ENCODE results near the gene ALOX12. TPM values are rescaled to one million over a fixed set of nuclear protein-coding genes. Genes with fewer than 3 reads are reported as not detected.
"Not testable (repeated sequence)": the region's sequence is repeated elsewhere in the genome, so short reads cannot be mapped to it uniquely, and the experiment has no call there.

The ALOX12 gene, protein sequence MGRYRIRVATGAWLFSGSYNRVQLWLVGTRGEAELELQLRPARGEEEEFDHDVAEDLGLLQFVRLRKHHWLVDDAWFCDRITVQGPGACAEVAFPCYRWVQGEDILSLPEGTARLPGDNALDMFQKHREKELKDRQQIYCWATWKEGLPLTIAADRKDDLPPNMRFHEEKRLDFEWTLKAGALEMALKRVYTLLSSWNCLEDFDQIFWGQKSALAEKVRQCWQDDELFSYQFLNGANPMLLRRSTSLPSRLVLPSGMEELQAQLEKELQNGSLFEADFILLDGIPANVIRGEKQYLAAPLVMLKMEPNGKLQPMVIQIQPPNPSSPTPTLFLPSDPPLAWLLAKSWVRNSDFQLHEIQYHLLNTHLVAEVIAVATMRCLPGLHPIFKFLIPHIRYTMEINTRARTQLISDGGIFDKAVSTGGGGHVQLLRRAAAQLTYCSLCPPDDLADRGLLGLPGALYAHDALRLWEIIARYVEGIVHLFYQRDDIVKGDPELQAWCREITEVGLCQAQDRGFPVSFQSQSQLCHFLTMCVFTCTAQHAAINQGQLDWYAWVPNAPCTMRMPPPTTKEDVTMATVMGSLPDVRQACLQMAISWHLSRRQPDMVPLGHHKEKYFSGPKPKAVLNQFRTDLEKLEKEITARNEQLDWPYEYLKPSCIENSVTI
- total RNA-seq (2014; rRNA removed; shearing (Covaris generic)): not detected in 2 replicates

DNA sequence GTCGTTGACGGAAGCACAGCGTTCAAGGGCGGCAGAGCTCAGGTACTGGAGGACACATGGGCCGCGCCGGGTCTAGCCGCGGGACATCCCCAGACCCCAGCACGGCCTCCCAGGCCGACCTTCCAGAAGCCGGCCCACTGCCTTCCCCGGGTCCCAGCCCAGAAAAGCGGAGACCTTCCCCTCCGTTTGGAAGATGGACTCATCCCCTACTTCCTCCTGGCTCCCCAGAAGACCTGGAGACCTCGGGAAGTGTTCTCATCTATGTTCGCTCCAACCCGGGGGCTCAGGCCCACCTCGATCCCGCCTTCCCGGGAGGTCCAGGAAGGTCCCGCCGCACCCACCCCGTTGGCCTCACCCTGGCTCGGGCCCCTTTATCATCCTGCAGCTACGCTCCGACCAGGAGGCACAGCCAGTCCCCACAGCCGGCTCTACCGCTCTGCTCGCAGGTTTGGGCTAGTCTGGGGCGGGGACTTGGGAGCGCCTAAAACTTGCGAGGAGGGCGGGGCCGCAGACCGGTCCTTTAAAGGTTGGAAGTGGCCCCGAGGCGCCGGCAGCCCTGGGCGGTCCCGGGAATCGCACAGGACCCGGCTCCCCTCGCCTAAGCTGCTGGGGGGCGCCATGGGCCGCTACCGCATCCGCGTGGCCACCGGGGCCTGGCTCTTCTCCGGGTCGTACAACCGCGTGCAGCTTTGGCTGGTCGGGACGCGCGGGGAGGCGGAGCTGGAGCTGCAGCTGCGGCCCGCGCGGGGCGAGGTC lies at the start of gene ALOX12:
Gene ALOX12, plus strand, starts transcription at position 550 of the 756 bp plus-strand sequence. Its CDS starts 69 bp downstream, at position 619.
- DNase-seq (ENCODE audit: low spot score): no peak

DNA sequence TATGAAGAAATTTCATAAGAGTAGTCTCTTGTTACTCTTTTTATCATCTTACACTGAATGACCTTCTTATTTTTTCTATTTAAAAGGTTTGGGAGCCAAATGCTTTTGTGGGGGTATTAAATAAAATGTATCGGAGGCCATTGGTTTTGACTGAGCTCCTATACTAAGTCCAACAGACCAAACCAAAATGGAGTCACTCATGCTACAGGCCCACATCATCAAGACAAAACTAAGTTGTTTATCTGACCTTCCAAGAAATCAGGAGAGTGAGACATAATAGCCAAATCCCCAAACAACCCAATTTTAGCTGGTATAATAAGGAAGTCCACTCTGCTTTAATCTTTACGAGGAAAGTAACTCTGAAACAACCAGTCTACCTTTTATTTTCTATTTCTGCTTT lies 48.1 kb upstream of the ALOX12 start:
- DNase-seq (ENCODE audit: low spot score): no peak

DNA sequence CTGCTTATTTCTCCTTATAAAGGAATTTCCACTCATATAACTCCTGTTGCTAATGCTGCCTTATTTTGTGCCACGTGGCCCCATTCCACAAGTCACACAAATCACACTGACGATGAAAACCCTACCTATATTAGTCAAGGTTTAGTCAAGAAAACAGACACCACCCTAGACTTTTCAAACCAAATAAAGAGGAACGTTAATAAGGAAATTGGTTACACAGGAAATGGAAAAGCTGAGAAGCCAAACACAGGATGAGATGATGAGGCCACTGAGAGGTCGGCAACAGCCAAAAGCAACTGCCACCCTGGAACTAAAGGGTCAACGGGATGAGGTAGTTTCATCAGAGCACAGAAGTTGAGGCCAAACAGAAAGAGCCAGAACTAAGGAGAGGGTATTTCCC lies 47.3 kb upstream of the ALOX12 start:
- DNase-seq (ENCODE audit: low spot score): no peak

DNA sequence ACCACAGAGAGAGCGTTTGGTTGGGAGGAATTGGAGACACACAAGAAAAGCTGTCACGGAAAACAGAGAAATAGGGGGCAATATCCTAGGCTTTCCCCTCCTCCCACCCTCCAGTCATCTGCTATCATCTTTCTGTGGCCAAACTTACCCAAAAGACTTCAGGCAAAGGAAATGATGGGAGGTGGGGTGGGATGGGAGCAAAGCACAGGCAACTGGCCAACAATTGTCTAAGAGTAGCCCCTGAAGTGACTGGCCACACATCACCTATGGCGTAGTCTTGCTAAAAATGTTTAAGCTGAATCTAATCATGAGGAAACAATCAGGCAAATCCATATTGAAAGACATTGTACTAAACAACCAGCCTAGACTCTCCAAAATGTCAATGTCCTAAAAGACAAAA lies 46.9 kb upstream of the ALOX12 start:
- DNase-seq (ENCODE audit: low spot score): no peak

DNA sequence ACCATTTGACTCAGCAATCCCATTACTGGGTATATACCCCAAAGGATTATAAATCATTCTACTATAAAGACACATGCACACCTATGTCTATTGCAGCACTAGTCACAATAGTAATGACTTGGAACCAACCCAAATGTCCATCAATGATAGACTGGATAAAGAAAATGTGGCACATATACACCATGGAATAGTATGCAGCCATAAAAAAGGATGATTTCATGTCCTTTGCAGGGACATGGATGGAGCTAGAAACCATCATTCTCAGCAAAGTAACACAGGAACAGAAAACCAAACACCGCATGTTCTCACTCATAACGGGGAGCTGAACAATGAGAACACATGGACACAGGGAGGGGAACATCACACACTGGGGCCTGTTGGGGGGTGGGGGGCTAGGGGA lies 44.9 kb upstream of the ALOX12 start:
- not testable (repeated sequence) for DNase-seq (ENCODE audit: low spot score)

DNA sequence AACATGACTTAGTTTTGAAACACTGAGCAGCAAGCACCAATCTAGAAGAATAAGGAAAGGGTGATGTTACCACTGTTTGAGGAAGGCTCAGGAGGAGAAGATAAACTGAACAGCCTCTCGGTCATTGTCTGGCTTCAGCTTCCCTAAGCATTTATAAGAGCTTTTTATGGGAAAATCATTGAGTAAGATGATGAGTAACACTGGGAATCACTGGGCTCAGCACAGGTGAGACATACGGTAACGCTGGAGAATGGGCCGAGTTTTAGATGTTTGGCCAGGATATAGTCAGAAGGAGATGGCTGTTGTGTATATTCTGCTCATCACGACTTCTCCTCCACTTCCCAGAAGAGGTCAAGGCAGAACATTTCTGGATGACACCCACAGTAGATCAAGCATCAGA lies 42.2 kb upstream of the ALOX12 start:
- no peak for DNase-seq (ENCODE audit: low spot score)

DNA sequence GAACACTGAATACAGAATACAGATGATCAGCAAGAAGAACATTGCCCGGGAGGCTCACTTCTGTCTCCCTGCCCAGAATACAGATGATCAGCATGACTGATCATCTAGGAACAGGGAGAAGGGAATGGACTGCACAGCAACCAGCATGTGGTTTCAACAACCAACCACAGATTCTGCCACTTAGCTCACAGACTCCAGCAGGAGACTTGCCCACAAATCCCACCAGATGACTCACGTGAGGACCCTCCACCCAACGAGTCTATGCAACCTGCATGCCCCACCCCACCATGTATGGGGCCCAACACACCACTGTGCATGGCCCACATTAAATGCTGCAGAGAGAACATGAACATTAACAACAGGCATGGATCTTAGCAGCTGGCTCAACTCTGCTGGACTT lies 36.1 kb upstream of the ALOX12 start:
- no peak for DNase-seq (ENCODE audit: low spot score)

DNA sequence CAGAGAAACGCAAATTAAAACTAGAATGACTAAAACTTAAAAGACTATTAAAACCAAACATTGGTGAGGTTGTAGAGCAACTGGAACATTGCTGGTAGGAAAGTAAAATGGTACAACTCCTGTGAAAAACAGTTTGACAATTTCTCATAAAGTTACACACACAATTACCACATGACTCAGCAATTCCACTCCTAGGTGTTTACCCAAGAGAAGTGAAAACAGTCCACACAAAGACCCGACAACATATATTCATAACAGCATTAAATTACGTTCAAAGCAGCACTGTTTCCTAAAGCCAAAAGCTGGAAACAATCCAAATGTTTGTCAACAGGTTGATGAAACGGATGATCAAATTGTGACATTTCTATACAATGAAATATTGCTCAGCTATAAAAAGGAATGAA lies 26.5 kb upstream of the ALOX12 start:
- DNase-seq (ENCODE audit: low spot score): no peak

DNA sequence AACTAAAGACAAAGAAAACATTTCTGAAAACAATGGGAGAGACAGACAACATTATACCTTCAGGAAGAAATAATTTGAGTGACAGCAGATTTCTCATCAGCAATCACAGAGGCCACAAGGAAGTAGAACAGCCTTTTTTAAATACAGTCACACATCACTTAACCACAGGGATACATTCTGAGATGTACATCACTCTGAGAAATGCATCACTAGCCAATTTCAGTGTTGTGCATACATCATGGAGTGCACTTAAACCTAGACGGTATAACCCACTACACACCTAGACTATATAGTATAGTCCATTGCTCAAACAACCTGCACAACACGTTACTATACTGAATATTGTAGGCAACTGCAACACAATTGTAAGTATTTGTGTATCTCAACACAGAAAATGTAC lies 24.9 kb upstream of the ALOX12 start:
- no peak for DNase-seq (ENCODE audit: low spot score)

DNA sequence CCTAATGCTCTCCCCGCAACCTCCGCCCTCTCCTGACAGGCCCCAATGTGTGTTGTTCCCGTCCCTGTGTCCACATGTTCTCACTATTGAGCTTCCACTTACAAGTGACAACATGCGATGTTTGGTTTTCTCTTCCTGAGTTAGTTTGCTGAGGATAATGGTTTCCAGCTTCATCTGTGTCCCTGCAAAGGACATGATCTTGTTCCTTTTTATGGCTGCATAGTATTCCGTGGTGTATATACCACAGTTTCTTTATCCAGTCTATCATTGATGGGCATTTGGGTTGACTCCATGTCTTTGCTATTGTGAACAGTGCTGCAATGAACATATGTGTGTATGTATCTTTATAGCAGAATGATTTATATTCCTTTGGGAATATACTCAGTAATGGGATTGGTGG lies 16.4 kb upstream of the ALOX12 start:
- DNase-seq (ENCODE audit: low spot score): not testable (repeated sequence)

DNA sequence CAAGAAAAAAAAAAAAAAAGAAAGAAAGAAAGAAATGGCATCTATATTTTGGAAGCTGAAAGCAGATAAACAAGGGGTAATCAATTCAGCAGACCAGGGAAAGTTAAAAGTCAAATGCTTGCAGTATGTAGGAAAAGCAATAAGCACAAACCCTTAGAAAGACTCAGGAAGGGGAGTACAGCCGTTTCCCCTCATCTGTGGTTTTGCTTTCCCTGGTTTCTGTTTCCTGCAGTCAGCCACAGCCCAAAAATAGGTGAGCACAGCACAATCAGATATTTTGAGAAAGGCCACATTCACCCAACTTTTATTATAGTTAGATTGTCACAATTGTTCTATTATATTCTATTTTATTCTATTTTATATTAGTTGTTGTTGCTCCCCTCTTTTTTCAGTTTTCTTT lies 14.4 kb upstream of the ALOX12 start:
- DNase-seq (ENCODE audit: low spot score): no peak

DNA sequence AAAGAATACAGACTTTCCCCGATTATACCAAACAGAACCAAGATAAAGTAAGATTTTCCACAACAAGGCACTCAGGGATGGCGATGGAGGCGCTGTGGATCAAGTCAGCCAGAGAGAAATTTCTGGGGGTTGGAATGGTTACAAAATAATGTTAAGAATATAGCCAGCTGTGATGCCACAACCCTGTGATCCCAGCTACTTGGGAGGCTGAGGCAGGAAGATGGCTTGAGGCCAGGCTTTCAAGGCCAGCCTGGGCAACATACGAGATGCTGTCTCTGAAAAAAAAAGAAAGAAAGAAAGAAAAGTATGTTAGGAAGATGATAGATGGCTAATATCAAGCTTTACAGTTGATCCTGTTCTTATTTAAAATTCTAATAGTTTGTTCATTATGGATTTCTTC lies 10.6 kb upstream of the ALOX12 start:
- DNase-seq (ENCODE audit: low spot score): no peak

DNA sequence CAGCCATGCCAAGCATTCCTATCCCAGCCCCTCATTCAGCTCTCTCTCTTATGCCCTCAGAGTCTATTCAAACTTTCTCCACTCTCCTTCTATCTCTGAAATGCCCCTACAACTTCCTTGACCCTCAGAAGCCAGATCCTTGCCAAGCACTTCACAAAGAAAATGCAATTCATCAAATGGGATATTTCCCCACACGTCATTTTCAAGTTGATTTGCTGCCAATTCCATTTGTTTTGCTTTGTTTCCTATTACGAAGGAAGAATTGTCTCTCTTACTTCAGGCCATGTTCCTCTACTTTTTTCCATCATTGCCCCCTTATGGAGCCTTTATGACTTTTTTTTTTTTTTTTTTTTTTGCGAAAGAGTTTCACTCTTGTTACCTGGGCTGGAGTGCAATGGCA lies 9.2 kb upstream of the ALOX12 start:
- DNase-seq (ENCODE audit: low spot score): no peak

DNA sequence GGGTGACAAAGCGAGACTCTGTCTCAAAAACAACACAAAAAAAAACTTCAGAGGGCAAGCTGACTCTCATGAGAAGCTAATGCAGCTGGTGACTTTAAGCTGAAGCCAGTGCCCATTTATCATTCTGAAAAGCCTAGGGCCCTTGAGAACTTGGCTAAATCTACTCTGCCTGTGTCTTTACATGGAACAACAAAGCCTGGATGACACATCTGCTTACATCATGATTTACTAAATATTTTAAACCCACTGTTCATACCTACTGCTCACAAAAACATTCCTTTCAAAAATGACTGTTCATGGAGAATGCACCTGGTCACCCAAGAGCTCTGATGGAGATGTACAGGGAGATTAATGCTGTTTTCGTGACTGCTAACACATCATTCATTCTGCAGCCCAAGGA lies 6.1 kb upstream of the ALOX12 start:
- DNase-seq (ENCODE audit: low spot score): no peak

DNA sequence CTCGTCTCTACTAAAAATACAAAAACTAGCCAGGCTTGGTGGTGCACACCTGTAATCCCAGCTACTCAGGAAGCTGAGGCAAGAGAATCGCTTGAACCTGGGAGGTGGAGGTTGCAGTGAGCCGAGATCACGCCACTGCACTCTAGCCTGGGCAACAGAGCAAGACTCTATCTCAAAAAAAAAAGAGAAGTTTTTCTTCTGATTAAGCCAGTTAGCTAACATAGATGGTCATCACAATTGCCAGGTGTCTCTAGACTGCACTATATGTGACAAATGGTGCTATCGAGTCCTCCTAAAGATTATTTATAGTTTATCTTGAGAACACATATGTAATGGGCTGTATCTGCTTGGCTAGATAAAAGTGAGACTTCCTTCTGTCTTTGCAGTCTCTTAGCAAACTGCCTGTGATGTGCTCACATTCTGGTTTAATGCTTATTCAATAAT lies 2.2 kb upstream of the ALOX12 start:
- DNase-seq (ENCODE audit: low spot score): not testable (repeated sequence)

DNA sequence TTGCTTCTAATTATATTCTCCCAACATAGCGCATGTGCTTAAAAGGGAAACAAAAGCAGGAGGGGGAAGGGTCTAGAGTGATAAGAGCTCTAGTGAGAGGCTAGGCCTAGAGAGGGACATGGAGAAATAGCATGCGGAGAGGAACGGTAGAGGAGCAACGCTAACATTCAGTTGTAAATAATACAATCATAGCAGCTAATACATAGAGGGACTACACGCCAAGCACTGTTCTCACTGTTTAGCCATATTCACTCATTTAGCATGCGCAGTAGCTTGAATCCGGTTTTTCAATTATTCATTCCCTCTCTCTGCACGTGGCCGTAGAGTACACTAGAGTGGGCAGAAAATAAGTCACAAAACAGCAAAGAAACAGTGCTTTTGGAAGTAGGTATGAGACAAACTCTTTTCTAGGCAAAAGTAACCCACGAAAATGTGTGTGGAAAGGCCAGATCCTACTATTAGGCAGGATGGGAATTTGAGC lies 1.7 kb upstream of the ALOX12 start:
- DNase-seq (ENCODE audit: low spot score): no peak

DNA sequence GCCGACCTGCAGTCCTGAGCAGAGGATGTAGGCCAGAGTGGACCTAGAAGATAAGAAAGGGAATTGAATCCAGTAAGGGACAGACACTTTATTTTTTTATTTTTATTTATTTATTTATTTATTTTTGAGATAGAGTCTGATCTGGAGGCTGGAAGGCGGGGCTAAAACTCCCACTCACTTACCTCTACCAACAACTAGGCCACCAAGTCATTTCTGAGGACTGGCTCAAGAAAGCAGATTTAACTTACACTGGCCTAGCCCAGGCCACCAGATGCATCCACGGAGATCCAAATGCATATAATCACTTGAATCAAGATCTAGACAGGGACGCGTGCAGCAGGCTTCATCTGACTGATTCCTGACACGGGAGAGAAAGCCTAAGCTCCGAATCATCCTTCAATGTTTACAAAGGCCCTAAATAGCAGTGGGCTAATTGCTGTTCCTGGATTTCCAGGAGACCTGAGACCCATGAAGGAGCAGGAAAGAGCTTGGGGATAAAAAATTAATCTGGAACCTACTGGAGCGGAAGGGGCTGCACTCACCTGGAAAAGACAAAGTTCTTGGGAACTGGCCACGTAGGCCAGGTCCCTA lies 1.1 kb upstream of the ALOX12 start:
- no peak for DNase-seq (ENCODE audit: low spot score)

DNA sequence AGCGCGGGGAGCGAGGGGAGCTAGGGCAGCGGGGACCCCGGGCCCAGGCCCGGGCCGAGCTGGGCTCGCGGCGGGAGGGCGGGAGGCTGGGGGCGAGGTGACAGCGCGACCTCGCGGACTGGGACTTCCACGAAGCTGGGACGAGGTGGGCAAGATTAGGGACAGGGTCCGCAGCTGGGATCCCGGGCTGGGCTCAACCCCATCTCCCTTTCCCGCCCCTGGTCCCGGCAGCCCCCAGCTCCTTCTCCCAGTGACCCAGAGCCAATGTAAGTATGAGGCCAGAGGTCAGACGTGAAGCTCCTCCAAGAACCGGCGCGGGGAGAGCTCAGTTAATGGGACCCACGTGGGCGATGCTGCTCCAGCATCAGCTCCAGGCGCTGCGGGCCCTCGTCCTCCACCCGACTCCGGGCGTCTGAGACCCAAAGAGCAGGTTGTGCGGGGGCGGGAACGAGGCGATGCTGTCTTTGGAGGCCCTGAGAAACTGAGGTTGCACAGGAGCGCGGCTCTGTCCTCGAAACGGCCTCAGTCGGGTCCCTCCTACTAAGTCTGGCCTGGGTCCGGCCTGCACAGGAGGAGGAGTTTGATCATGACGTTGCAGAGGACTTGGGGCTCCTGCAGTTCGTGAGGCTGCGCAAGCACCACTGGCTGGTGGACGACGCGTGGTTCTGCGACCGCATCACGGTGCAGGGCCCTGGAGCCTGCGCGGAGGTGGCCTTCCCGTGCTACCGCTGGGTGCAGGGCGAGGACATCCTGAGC lies 585 bp downstream of the ALOX12 start:
- no peak for DNase-seq (ENCODE audit: low spot score)

DNA sequence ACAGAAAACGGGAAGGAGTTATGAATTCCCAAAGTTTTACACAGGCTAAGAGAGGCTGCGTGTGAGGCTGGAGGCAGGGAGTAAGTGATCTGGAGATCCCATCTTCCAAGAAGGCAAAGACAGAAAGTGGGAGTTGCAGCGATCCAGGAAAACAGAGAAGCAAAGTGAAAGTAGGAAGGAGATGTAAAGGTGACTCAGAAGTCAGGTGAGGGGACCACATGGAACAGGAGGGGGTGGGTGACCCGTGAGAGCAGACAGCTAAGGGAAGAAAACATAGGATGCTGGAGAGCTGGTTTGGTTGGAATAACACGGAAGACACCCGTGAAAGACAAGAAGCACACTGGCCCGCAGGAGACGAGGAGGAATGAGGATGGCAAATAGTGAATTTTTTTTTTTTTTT lies 1.3 kb downstream of the ALOX12 start:
- DNase-seq (ENCODE audit: low spot score): no peak

DNA sequence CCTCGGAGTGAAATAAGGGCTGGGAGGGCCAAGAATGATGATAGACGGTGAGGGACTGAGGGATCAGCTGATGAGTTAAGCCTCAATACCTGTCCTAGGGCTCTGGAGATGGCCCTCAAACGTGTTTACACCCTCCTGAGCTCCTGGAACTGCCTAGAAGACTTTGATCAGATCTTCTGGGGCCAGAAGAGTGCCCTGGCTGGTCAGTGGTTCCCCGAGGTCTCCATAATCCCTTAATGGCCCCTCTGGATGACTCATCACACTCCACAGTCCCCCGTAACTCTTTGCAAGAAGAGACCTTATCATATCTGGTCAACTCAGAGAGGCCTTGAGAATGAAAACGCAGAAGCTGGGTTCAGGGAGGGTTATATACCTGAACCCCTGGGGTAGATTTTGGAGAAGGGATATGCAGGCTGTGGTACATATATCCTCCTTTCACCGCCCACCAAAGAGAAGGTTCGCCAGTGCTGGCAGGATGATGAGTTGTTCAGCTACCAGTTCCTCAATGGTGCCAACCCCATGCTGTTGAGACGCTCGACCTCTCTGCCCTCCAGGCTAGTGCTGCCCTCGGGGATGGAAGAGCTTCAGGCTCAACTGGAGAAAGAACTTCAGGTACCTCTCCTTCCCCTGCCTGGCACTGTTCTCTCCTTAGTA lies 3.1 kb downstream of the ALOX12 start:
- DNase-seq (ENCODE audit: low spot score): no peak

Measured in HT-29 (cell line).